Fibroblast of skin of right quadriceps (primary cell): ENCODE data around the gene IL17RA.

Experiments
- DNase-seq: peaks from one replicate; pipeline ENCODE4 v3.0.0-alpha.2; 2013

IL17RA gene

DNA sequence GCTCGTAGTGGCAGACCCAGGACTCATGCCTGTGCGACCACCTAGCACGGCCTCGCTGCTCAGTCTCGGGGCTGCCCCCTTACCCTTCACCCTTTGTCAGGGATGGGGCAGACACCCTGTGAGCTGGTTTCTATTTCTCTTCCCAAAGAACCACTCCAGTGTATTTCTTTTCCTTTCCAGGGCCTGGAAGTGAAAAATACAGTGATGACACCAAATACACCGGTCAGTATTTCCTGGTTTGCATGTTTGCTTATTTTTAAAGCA is 22.7 kb downstream of the IL17RA start:
- DNase-seq, result no peak

DNA sequence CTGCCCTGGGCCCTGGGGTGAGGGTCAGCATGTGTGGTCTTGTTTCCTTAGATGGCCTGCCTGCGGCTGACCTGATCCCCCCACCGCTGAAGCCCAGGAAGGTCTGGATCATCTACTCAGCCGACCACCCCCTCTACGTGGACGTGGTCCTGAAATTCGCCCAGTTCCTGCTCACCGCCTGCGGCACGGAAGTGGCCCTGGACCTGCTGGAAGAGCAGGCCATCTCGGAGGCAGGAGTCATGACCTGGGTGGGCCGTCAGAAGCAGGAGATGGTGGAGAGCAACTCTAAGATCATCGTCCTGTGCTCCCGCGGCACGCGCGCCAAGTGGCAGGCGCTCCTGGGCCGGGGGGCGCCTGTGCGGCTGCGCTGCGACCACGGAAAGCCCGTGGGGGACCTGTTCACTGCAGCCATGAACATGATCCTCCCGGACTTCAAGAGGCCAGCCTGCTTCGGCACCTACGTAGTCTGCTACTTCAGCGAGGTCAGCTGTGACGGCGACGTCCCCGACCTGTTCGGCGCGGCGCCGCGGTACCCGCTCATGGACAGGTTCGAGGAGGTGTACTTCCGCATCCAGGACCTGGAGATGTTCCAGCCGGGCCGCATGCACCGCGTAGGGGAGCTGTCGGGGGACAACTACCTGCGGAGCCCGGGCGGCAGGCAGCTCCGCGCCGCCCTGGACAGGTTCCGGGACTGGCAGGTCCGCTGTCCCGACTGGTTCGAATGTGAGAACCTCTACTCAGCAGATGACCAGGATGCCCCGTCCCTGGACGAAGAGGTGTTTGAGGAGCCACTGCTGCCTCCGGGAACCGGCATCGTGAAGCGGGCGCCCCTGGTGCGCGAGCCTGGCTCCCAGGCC is 23.7 kb downstream of the IL17RA start:
- no peak for DNase-seq

DNA sequence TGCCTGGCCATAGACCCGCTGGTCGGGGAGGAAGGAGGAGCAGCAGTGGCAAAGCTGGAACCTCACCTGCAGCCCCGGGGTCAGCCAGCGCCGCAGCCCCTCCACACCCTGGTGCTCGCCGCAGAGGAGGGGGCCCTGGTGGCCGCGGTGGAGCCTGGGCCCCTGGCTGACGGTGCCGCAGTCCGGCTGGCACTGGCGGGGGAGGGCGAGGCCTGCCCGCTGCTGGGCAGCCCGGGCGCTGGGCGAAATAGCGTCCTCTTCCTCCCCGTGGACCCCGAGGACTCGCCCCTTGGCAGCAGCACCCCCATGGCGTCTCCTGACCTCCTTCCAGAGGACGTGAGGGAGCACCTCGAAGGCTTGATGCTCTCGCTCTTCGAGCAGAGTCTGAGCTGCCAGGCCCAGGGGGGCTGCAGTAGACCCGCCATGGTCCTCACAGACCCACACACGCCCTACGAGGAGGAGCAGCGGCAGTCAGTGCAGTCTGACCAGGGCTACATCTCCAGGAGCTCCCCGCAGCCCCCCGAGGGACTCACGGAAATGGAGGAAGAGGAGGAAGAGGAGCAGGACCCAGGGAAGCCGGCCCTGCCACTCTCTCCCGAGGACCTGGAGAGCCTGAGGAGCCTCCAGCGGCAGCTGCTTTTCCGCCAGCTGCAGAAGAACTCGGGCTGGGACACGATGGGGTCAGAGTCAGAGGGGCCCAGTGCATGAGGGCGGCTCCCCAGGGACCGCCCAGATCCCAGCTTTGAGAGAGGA is 24.5 kb downstream of the IL17RA start:
- DNase-seq, result no peak

DNA sequence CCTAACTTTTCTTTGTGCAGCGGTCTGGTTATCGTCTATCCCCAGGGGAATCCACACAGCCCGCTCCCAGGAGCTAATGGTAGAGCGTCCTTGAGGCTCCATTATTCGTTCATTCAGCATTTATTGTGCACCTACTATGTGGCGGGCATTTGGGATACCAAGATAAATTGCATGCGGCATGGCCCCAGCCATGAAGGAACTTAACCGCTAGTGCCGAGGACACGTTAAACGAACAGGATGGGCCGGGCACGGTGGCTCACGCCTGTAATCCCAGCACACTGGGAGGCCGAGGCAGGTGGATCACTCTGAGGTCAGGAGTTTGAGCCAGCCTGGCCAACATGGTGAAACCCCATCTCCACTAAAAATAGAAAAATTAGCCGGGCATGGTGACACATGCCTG is 25.2 kb downstream of the IL17RA start:
- no peak for DNase-seq

DNA sequence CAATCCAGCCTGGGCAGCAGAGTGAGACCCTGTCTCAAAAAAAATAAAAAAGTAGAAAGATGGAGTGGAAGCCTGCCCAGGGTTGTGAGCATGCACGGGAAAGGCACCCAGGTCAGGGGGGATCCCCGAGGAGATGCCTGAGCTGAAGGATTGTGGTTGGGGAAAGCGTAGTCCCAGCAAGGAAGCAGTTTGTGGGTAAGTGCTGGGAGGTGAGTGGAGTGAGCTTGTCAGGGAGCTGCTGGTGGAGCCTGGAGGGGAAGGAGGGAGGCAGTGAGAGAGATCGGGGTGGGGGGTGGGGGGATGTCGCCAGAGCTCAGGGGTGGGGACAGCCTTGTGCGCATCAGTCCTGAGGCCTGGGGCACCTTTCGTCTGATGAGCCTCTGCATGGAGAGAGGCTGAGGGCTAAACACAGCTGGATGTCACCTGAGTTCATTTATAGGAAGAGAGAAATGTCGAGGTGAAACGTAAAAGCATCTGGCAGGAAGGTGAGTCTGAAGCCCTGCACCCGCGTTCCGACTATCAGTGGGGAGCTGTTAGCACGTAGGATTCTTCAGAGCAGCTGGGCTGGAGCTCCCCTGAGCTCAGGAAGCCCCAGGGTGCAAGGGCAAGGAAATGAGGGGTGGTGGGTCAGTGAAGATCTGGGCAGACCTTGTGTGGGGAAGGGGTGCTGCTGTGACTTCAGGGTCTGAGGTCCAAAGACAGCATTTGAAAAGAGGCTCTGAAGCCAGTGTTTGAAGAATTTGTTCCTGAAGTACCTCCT is 26.2 kb downstream of the IL17RA start:
- no peak for DNase-seq

DNA sequence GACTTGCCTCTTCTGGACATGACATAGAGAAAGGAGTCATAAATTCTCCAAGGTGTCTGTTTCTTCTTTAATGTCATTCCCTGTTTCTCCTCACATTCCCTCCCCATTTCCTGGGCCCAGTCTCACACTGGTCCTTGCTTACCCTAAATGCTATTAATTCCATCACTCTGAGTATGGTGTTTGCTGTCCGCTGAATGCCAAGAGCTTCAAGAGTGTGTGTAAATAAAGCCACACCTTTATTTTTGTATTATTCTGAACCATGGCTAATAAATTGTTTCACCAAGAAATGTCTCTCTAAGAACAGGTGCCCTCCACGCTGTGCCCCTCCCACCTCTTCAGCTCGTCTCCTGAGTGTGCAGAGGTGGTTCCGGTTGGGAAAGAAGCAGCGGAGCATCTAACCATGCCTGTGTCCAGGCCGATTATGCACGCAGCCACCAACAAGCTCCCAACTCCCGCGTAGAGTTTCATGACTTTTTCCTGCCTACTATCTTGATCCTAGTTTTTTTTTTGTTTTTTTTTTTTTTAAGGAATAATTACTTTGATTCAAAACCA is 27.8 kb downstream of the IL17RA start:
- DNase-seq, result no peak

DNA sequence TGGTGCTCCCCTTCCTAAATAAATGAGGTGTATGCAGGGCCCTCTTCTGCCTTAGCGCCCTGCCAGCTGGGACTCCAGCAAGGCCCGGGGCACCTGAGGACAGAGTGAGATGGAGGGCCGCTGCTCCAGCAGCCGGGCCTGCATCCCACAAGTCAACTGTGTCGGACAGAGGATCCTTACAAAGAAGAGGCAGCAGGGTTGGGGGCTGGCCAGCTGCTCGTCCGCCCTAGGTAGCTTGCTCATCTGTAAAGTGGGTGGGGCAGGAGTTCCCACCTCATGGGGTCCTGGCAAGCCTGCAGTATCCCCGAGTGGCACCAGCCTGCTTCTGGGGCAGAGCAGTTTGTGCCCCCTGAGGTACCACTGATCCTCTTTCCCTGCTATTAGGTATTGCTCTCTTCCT is 28.8 kb downstream of the IL17RA start:
- DNase-seq, result no peak

DNA sequence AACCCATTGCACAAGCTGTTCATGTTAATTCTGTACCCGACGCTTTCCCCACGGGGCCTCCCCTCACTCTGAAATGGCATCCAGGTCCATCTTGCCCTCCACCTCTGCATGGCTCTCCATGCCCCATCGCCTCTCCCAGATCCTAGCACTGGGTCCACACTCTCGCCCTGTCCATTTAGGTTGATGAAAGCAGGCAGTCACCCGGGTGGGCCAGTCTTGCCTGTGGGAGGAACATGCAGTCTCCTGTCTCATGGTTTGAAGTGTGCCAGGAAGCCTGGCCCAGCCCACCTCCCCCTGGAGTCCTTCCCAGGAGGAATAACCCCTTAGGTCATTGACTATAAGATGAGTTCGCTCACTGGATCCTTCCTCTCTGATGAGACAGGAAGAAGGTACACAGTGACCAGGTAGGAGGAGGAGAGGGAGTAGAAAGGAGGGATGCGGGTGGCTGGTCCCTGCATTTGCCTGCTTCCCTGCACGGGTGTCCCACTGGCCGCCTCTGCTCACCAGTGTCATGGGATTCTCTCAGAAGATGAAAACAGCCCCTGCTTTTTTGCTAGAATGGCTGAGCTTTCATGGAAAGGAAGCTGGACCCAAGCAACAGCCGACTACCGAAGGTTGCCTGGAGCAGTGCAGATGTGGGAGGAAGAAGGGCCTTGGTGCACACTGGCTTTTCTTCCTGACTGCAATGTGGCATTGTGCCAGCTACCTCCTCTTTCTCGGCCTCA is 29.5 kb downstream of the IL17RA start:
- no peak for DNase-seq

DNA sequence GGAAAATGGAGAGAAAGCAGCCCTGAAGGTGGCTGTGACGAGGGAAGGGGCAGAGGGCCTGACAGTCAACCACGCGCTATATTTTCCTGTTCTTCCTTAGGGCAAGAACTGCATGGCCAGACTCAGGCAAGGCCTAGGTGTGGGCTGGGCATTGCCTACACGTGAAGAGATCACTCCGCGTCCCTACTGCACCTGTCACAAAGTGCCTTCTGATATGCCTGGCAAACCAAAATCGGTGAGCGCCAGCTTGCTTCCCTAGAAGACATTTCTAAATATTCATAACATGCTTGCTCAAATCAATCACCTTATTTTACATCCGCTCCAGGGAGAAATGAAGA is 30.1 kb downstream of the IL17RA start:
- no peak for DNase-seq

DNA sequence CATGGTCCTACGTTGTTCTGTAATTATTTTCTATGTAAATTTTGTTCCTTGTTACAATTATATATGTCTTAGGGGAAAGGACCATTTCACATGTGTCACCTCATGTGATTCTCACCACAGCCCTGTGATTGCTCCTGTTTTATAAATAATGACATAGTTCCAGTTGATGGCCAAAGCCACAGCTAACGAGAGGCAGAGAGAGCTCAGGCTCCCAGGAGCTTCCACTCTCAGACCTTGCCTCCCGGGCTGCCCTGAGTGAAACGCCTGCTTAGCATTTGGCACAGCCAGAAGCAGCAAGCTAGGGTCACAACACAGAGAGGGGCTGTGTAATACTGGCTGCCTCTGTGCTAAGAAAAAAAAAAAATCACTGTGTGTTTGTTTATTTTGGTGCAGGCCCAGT is 30.4 kb downstream of the IL17RA start:
- DNase-seq, result no peak

DNA sequence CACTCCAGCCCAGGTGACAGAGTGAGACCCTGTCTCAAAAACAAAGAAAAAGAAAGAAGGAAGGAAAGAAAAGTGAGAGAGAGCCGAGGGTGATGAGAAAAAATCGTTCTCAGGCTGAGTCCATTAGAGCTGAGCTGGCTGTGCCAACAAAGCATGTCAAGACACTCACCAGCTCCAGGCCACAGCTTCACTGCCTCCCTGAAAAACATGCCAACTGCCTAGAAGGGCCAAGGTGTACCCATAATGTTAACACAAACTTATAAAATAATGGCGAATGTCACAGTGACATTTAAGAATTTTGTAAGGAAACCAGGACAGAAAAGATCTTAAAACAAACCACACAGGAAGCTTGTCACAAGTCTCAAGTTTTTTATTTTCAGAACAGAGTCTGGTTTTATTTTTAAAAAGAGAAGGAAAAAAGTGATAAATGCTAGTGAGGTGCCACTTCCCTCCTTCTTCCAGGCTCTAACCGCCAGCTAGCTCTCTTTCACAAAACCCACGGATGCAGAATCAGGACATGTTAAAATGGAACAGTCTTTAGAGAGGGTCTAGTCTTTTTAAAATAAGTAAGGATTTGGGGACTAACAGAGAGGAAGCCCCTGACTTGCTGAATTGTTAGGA is 31.3 kb downstream of the IL17RA start:
- DNase-seq, result no peak

DNA sequence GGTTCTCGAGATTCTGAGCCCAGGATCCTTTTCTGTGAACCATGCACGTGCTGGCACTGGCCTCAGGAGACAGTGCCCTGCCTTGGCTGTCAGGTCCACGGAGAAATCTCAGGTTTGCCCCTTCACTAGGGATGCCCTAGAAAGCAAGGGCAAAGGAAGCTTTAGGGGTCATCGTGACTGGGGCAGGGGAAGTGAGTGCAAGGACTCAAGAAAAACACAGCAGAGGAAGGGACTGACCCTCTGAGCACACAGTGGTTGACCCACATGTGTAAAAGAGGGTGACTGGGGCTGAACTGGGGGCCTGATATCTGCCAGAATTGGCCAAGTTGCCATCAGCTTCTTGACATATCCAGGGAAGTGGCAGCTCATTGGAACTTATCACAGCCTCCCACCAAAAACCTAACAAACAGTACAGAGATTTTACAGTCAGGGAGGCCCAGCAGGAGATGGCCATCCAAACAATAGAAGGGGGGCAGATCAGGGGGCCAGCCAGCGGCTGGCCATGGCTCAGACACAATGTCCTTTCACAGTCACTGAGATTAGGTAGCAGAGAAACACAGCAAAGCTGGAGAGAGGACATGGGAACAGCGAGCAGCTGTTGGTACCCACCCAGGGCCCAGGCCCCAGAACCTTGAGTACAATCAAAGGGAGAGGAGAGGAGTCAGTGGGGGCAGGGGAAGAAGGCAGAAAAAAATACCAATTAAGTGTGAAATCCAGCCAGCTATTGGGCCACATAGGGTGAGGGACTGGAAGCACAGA is 32.0 kb downstream of the IL17RA start:
- no peak for DNase-seq

DNA sequence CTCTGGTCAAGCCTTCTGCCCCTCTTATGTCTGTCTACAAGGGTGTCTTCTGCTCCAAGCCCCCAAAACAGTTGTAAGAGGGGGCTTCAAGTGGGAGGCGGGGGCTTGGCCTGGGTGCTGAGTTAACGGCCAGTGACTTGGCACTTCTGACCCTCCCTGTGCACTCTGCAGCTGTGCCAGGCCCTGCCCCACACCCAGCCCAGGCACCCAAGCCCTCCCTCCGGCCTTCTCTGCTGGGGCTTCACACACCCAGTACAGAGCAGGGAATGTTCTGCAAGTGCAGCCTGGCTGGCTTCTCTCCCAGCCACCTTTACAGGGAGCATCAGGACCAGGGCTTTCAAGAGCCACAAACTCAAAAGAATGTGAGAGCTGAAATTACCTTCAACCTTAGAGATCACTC is 32.6 kb downstream of the IL17RA start:
- no peak for DNase-seq

DNA sequence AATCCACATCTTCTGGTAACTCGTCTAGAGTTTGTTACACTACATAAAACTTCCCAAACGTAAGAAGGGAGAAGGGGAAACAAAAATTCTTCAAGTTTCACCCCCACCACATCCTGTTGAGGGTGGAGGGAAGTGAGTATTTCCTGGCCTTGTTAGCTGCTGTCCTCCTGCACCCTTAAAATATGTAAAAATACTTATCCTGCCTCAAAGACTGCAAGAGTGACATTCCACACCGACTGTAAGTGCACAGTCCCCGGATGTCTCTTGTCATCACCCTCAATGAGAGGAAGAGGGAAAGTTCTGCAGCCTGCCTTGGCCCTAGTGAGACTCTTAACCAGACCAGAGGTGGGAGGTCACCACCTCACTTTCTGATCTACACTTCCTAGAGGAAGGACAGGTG is 33.1 kb downstream of the IL17RA start:
- DNase-seq, result no peak

DNA sequence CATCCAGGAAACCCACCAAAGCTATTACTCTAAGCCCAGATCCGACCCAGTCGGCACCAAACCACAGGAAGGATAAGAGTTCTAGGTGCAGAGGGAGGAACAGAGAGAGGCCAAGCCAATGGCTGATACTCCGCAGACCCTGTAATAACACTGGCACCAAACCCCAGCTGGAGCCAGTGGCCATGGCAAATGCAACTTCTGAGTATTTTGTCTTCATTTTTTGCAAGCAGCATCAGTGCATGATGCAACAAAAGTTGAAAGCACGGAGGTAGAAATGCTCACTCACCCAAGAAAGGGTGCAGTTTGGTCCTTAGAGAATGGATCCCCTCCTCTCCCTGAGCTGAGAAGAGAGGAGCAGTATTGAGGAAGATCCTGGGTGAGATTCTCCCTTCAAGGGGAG is 33.5 kb downstream of the IL17RA start:
- DNase-seq, result no peak

DNA sequence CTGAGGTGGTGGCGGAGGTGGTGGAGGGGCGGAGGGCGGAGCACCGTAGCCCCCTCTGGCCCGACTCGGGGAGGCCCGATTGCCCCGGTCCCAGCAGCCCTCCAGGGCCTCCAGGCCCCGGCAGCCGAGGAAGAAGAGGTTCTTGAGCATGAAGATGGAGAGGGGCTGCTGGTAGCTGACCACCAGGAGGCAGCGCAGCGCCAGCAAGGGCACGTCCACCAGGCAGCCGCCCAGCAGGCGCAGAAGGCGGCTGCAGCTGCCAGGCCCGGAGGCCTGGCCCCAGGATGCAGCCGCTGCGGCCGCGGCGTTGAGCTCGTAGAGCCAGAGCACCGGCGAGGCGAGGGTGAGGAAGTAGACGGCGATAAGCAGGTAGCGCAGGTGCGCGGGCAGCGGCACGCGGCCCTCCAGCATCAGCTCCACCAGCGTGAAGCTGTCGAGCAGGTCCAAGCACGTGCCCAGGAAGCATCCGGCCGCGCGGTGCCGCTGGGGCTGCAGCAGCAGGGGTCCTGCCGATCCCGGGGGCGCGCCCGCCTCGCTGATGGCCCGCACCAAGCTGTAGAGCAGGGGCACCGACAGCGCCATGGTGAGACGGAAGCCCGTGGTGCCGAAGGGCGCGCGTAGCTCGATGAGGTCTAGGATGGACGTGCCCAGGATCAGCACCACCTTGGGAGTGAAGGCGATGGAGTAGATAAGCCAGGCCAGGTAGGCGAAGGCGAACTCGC is 34.8 kb downstream of the IL17RA start:
- DNase-seq, result no peak

DNA sequence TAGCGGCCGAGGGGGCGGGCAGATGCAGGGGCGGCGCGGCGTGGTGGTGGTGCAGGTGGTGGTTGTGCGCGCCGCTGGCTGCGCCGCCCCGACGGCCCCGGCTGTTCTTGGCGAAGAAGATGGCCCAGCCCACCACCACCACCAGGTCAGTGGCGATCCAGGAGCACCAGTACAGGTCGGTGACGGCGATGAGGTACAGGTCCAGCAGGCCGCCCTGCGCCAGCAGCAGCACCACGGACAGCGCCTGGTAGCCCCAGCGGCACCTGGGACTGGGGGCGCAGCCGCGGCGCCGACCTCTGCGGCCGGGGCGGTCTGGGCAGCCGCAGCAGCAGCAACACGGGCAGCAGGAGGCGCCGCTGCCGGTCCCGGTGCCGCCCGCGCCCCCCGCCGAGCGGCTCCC is 35.5 kb downstream of the IL17RA start:
- DNase-seq, result peak; percentile 9

DNA sequence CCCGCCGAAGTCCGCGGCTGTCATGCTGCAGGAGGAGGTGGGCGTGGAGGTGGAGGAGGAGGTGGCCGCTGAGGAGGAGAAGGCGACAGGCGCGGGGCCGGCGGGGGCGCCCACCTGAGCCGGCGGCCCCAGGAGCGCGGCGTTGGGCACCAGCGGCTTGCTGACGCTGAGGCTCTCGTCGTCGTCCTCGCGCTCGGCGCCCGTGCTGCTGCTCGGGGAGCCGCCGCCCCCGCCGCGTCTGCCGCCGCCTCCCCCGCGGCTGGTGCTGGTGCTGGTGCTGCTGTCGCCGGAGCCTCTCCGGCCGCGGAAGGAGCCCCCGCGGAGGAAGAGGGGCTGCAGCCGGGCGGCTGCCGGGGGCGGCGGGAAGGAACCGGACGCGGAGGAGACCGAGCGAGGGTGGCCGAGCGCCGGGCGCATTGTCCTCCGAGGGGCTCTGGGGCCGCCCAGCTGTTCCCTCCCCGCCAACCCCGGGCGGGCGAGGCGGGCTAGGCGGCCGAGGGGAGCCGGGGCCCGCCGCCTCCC is 36.0 kb downstream of the IL17RA start:
- no peak for DNase-seq

DNA sequence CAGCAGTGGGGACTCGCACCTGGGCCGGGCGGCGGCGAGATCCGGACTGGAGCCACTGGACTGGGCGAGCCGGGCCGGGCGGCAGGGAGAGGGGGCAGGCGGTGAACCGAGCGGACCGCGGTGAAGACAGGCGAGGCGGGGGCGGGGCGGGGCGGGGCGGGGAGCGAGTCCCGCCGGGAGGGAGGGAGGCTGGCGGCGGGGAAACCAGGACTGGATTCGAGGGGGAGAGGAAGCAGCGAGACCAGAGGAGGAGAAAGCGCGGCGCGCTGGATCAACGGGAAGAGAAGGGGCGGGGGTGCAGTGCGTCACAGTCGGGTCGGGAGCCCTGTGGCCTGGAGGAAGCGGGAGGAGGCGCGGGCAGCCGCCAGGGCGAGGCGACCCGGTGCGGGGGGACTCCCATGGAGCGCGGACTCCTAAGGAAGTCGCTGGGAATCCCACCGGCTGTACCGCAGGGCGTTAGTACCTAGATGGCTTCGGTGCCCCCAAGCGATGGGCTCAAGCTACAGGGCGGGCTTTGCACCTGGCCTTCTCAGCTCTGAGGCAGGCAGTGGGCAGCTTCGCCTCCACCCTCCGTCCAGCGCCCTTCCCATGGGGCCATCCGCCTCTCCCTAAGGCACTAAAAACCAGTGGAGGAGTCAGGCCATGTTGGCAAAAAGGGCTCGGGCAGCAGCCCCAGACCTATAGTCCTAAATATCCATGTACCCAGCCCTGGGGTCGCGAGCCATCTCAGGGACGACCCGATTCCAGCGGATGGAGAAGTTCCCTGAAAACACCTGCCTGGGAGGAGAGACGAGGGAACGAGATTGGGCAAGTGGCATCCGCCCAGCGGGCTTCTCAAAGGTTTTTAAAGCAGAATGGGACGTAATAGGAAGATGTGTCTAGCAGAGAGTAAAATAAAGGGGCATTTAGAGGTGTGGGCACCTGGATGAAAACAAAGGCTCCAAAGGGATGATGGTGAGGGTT is 36.7 kb downstream of the IL17RA start, which contains the start of gene TMEM121B:
Gene TMEM121B, minus strand, starts transcription at position 128 of the 963 bp plus-strand sequence. CDS start 233 bp downstream, outside the sequence.
- DNase-seq, result peak; percentile 47
